ENCODE data around the gene BTG4. TPM values are rescaled to one million over a fixed set of nuclear protein-coding genes. Genes with fewer than 3 reads are reported as not detected.

BTG4 gene
- total RNA-seq, 1 donor from 2014 or later: 0.38 TPM

DNA sequence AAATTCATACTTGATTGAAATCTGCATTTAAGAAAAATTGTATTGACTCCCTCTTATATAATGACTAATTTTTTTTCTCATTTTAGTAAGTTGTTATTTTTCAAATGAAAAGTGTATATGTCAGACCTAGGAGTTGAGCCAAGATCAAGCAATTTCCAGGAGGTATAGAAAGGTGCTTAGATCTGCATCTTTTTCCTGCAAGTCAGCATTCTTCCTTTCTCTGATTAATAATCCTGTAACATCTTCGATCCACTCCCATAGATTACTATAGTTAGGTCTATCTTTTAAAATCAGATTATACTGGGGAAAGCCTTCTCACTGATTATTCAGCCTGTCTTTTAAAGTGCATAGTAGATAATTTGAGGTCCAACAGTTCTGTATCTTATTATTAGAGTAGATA is 15.1 kb upstream of the BTG4 start:
- no peak for DNase-seq
- no peaks in the 10 kb centered on the region for H3K9me3 ChIP-seq
- no peak for ATAC-seq
- no peak overlapping the region for H3K4me3 ChIP-seq
- TF ChIP-seq, protein P1, sequence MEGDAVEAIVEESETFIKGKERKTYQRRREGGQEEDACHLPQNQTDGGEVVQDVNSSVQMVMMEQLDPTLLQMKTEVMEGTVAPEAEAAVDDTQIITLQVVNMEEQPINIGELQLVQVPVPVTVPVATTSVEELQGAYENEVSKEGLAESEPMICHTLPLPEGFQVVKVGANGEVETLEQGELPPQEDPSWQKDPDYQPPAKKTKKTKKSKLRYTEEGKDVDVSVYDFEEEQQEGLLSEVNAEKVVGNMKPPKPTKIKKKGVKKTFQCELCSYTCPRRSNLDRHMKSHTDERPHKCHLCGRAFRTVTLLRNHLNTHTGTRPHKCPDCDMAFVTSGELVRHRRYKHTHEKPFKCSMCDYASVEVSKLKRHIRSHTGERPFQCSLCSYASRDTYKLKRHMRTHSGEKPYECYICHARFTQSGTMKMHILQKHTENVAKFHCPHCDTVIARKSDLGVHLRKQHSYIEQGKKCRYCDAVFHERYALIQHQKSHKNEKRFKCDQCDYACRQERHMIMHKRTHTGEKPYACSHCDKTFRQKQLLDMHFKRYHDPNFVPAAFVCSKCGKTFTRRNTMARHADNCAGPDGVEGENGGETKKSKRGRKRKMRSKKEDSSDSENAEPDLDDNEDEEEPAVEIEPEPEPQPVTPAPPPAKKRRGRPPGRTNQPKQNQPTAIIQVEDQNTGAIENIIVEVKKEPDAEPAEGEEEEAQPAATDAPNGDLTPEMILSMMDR (IDR thresholded peaks at IDR 0.05): no peak
- H3K27me3 ChIP-seq (ENCODE audit: low read depth): no peaks in the 10 kb centered on the region
- no peak overlapping the region for H3K27ac ChIP-seq
- H3K36me3 ChIP-seq: no peaks in the 10 kb centered on the region
- no peaks in the 10 kb centered on the region for H3K4me1 ChIP-seq
- intact Hi-C loops (cut with DNase I): no loop called here

DNA sequence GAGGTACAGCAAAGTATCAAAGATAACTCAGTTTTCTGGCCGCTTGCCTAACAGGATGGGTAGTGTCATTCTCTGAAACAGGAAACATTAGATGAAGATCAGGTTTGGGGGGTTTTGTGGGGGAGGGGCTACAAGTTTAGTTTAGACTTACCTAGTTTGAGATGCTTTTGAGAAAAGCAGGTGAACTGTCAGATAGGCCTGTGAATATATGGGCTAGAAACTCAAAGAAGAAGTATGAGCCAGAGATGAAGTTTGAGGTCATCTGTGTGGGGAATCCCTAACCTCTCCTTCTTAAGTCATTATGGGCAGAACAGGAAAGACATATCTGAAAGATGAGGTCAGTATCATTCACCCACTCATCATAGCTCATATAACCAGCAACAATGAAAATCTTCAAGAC is 14.3 kb upstream of the BTG4 start:
- H3K4me1 ChIP-seq: no peaks in the 10 kb centered on the region
- intact Hi-C loops (cut with DNase I): no loop called here
- no peak overlapping the region for H3K4me3 ChIP-seq
- no peaks in the 10 kb centered on the region for H3K9me3 ChIP-seq
- no peak overlapping the region for H3K27ac ChIP-seq
- no peaks in the 10 kb centered on the region for H3K27me3 ChIP-seq (ENCODE audit: low read depth)
- TF ChIP-seq, protein P1 (IDR thresholded peaks at IDR 0.05): no peak
- ATAC-seq: no peak
- H3K36me3 ChIP-seq: no peaks in the 10 kb centered on the region
- no peak for DNase-seq

DNA sequence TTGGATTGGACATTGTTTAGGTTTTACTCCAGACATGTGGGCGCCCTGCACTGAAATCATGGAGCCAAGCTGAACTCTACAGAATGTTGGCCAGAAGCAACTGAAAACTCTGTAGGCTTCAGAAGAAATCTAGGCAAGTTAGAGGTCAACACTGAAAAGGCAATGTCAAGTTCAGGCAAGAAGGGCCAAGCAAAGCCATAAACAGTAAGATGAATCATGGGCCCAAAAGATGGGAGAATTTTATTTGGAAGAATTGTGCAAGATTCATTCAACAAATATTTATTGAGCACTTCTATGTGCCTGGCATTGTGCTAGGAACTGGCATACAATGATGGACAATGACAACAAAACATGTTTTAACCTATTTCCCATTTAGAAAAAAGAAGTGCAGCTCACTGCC is 13.3 kb upstream of the BTG4 start:
- no peak for DNase-seq
- intact Hi-C loops (cut with DNase I): no loop called here
- Histone ChIP-seq H3K9me3 (no peaks in the 10 kb centered on the region), H3K4me1 (no peaks in the 10 kb centered on the region), H3K27ac (no peak overlapping the region), H3K27me3 (ENCODE audit: low read depth) (no peaks in the 10 kb centered on the region), H3K4me3 (no peak overlapping the region), H3K36me3 (no peaks in the 10 kb centered on the region)
- TF ChIP-seq, protein P1 (IDR thresholded peaks at IDR 0.05): no peak
- ATAC-seq: no peak

DNA sequence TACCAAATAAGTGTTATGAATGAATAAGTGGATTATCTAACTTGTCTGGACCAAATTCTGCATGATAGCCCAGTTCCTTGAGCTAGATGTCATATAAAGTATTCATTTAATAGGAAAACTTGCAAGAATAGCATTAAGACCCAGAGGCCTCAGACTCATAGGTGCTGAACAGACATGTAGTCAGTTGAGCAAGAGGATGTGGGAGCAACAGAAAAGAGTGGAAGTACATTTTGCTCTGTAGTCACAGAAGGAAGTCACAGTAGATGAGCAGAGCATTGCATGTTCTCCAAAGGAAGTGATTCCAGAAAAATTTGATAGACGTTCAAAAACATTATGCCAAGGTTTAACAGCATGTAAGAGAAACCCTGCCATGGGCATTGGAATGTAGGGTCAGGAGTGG is 11.9 kb upstream of the BTG4 start:
- no peaks in the 10 kb centered on the region for H3K4me1 ChIP-seq
- intact Hi-C loops (cut with DNase I): no loop called here
- H3K27me3 ChIP-seq (ENCODE audit: low read depth): no peaks in the 10 kb centered on the region
- no peaks in the 10 kb centered on the region for H3K9me3 ChIP-seq
- H3K4me3 ChIP-seq: no peak overlapping the region
- TF ChIP-seq, protein P1 (IDR thresholded peaks at IDR 0.05): no peak
- ATAC-seq (no peak), DNase-seq (no peak)
- H3K27ac ChIP-seq: no peak overlapping the region
- no peaks in the 10 kb centered on the region for H3K36me3 ChIP-seq

DNA sequence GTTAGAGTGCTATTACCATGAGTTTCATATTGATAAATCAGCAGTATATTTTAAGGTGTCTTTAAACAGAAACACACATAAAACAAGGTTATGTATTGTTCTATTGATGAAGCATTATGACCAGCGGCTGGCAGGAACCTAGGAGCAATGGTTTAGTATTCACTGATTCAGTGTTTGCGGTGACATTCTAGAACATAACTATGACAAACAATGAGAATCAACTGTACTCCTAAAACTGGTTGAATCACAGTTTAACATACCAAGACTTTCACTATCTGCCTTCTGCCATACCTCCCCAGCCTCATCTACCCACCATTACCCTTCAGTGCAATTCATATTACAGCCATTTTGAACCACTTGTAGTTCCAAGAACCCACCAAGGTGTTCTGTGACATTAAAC is 11.2 kb upstream of the BTG4 start:
- no peak for DNase-seq
- Histone ChIP-seq H3K27me3 (ENCODE audit: low read depth) (no peaks in the 10 kb centered on the region), H3K36me3 (no peaks in the 10 kb centered on the region), H3K27ac (no peak overlapping the region), H3K9me3 (no peaks in the 10 kb centered on the region), H3K4me1 (no peaks in the 10 kb centered on the region), H3K4me3 (no peak overlapping the region)
- TF ChIP-seq, protein P1 (IDR thresholded peaks at IDR 0.05): no peak
- intact Hi-C loops (cut with DNase I): no loop called here
- ATAC-seq: no peak

DNA sequence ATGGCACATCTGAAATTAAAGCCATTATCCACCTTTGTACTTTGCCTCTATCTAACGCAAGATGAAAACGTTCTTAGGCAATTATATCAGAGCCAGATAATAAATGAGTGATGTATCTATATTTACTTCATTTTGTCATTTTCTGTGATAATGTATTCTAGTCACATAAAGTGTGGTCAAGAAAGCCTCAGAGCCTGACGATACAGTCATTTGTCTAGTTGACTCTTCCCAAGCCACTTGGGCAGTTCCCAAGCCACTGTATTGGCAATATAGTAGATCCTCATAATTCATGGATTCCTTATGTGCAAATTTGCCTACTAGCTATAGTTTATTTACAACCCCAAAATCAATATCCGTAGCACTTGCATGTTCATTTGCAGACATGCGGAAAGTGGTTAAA is 10.2 kb upstream of the BTG4 start:
- DNase-seq (no peak), ATAC-seq (no peak)
- TF ChIP-seq, protein P1 (IDR thresholded peaks at IDR 0.05): no peak
- Histone ChIP-seq H3K27ac (no peak overlapping the region), H3K27me3 (ENCODE audit: low read depth) (no peaks in the 10 kb centered on the region), H3K36me3 (no peaks in the 10 kb centered on the region), H3K4me3 (no peak overlapping the region), H3K4me1 (no peaks in the 10 kb centered on the region), H3K9me3 (no peaks in the 10 kb centered on the region)
- intact Hi-C loops (cut with DNase I): no loop called here

Data from lower lobe of right lung (tissue), 2 donors.